Measurements from ENCODE around the gene METTL2B.

DNA sequence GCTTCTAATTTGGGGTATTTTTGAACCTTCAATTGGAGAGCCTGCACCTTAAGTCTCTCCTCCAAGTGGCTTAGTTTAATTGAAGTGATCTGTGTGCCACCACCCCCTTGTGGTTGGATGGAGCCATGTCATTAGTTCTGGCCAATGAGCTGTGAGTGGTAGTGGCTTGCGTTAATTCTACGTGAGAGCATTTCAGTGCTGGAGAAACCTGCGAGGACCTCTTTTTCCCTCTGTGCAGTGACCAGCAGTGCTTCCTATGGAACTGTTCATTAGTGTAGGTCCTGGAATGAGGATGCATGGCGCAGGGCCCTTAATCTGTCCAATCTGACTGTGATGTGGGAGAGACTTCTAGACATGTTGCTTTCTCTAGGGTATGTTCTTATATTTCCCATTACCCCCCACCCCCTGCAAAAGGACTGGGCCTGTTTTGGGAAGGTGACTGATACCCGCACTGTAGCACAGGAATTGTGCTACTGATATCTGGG, 17.1 kb upstream of the METTL2B start:
- TF ChIP-seq, protein P1, sequence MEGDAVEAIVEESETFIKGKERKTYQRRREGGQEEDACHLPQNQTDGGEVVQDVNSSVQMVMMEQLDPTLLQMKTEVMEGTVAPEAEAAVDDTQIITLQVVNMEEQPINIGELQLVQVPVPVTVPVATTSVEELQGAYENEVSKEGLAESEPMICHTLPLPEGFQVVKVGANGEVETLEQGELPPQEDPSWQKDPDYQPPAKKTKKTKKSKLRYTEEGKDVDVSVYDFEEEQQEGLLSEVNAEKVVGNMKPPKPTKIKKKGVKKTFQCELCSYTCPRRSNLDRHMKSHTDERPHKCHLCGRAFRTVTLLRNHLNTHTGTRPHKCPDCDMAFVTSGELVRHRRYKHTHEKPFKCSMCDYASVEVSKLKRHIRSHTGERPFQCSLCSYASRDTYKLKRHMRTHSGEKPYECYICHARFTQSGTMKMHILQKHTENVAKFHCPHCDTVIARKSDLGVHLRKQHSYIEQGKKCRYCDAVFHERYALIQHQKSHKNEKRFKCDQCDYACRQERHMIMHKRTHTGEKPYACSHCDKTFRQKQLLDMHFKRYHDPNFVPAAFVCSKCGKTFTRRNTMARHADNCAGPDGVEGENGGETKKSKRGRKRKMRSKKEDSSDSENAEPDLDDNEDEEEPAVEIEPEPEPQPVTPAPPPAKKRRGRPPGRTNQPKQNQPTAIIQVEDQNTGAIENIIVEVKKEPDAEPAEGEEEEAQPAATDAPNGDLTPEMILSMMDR (IDR thresholded peaks at IDR 0.05): peak; percentile 85
- no peak for TF ChIP-seq EZH2 (IDR thresholded peaks at IDR 0.05; ENCODE audit: borderline replicate concordance, insufficient read depth, low read depth, low read length, poor library complexity, severe bottlenecking)

Data from B cell (primary cell).